GM19463 (cell line): ENCODE measurements around the gene SPRY4.
"Not testable (repeated sequence)": the region's sequence is repeated elsewhere in the genome, so short reads cannot be mapped to it uniquely, and the experiment has no call there.

Source experiments
- ATAC-seq: cut with Tn5 transposase; IDR thresholded peaks from one replicate; pipeline ENCODE4 v1.9.1; 2021; ENCODE audit warnings: mild to moderate bottlenecking, moderate library complexity; ENCODE audit not compliant: unreplicated experiment

Gene SPRY4

DNA sequence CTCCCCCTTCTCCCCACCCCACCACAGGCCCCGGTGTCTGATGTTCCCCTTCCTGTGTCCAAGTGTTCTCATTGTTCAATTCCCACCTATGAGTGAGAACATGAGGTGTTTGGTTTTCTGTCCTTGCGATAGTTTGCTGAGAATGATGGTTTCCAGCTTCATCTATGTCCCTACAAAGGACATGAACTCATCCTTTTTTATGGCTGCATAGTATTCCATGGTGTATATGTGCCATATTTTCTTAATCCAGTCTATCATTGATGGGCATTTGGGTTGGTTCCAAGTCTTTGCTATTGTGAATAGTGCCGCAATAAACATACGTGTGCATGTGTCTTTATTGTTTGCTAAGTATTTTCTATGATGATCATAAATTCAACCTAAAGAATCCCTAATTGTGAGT, 60.7 kb downstream of the SPRY4 start:
- ATAC-seq, result not testable (repeated sequence)

DNA sequence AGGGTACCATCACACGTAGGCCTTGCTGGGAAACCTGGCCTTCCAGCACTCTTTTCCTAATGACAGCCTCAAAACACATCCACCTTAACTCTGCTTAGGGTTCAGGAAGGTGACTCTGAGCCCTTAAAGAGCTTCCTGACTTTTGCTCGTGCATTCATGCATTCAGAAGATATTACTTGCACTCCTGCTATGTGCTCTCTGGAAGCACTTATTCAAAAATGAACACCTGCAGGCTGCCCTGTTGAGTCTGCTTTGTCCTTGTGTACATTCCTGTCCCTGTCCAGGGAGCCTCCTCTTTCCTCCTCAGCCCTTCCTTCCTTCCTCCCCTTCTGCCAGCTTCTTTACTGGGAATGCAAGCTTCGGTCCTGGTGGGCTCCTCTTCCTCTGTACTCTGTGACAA, 61.5 kb downstream of the SPRY4 start:
- ATAC-seq, result no peak

DNA sequence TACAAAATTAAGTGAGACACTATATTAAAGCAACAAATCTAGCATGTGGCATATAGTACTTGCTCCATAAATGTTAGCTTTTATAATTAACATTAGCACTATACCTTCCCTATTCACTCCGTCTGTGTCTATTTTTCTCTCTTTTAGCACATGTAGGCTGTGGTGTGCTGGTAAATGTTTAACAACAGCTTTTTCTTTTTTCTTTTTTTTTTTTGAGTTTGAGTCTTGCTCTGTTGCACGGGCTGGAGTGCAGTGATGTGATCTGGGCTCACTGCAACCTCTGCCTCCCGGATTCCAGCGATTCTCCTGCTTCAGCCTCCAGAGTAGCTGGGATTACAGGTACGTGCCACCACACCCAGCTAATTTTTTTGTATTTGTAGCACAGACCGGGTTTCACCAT, 62.1 kb downstream of the SPRY4 start:
- no peak for ATAC-seq
